Thyroid gland (tissue), 4 donors: ENCODE data around the gene CFHR1.

ENCODE experiments used
- POLR2A ChIP-seq, 2 donors: fragments of 450-650 bp; IDR thresholded peaks; one replicate each; pipeline ENCODE4 v1.6.1; 2017; ENCODE audit warnings: antibody characterized with exemption in 2 of 2, mild to moderate bottlenecking in 2 of 2, moderate library complexity in 1 of 2
- TF ChIP-seq, protein P1 (sequence below), 6 experiments: fragments of 200-600 bp in 3 of 6; fragments of 450-650 bp in 3 of 6; sonication (generic) in 3 of 6; IDR thresholded peaks; one replicate each; pipeline ENCODE4 v1.5.1; 2016 to 2019; ENCODE audit warnings: antibody characterized with exemption in 6 of 6, mild to moderate bottlenecking in 2 of 6, inconsistent platforms in 1 of 6, moderate library complexity in 1 of 6

DNA sequence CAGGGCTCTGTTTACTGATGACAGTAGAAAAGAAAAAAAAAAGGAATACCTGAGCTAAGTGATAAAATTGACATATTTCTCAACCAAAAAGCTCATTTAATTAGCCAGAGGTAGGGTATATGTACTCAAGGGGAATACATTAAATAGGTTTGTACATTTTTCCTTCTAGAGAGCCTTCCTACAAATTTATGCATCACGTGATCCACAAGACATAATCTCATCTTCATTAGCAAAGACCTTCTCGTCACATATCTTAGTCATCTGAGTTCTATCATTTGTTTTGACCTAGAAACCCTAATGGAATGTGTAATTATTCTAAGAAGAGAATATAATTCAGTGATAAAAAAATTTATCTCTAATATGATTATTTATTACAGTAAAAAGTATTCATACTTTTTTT lies 37.7 kb downstream of the CFHR1 start:
- TF ChIP-seq, protein P1, sequence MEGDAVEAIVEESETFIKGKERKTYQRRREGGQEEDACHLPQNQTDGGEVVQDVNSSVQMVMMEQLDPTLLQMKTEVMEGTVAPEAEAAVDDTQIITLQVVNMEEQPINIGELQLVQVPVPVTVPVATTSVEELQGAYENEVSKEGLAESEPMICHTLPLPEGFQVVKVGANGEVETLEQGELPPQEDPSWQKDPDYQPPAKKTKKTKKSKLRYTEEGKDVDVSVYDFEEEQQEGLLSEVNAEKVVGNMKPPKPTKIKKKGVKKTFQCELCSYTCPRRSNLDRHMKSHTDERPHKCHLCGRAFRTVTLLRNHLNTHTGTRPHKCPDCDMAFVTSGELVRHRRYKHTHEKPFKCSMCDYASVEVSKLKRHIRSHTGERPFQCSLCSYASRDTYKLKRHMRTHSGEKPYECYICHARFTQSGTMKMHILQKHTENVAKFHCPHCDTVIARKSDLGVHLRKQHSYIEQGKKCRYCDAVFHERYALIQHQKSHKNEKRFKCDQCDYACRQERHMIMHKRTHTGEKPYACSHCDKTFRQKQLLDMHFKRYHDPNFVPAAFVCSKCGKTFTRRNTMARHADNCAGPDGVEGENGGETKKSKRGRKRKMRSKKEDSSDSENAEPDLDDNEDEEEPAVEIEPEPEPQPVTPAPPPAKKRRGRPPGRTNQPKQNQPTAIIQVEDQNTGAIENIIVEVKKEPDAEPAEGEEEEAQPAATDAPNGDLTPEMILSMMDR (IDR thresholded peaks at IDR 0.05): no peak
- TF ChIP-seq POLR2A (IDR thresholded peaks at IDR 0.05): no peak
